Naive thymus-derived CD8-positive, alpha-beta T cell (primary cell): ENCODE results near the gene NINL. TPM values are rescaled to one million over a fixed set of nuclear protein-coding genes. Genes with fewer than 3 reads are reported as not detected.
"Not testable (repeated sequence)": the region's sequence is repeated elsewhere in the genome, so short reads cannot be mapped to it uniquely, and the experiment has no call there.

Experiments
- ATAC-seq, 2 donors: fragments of 150-1000 bp; cut with Tn5 transposase in 1 of 2; sonication (Bioruptor Pico), chemical (Tn5 transposase) in 1 of 2; 1 replicate in 1 of 2; 2 replicates in 1 of 2; pipeline ENCODE4 v1.10.0; 2021; ENCODE audit warnings: mild to moderate bottlenecking in 2 of 2, moderate library complexity in 2 of 2
- POLR2A ChIA-PET: fragments of 350-600 bp; sonication (Branson Sonifier 250); formaldehyde crosslinking; loops from one replicate; lab custom pipeline; 2021; ENCODE audit warnings: antibody characterized with exemption; lab: Charles Lee
- DNase-seq, 10 donors: peaks; one replicate each; pipeline versions ENCODE4 v3.0.0 to v3.0.0-alpha.2; 2020 to 2022
- H3K27ac Mint-ChIP-seq, 10 donors: one replicate each; pipeline ENCODE4 v1.8.0; 2020 to 2022; ENCODE audit warnings: mild to moderate bottlenecking in 10 of 10, mixed read lengths in 10 of 10, moderate library complexity in 4 of 10, inconsistent platforms in 1 of 10
- H3K27me3 Mint-ChIP-seq, 5 donors: one replicate each; pipeline ENCODE4 v1.8.0; 2021 to 2022; ENCODE audit warnings: mixed read lengths in 5 of 5
- H3K36me3 Mint-ChIP-seq, 3 donors: one replicate each; pipeline ENCODE4 v1.8.0; 2020 to 2022; ENCODE audit warnings: mixed read lengths in 3 of 3, mild to moderate bottlenecking in 2 of 3, inconsistent platforms in 1 of 3
- H3K4me1 Mint-ChIP-seq, 4 donors: one replicate each; pipeline ENCODE4 v1.8.0; 2021 to 2022; ENCODE audit warnings: mixed read lengths in 4 of 4
- H3K4me3 Mint-ChIP-seq, 10 donors: one replicate each; pipeline ENCODE4 v1.8.0; 2020 to 2022; ENCODE audit warnings: mild to moderate bottlenecking in 10 of 10, mixed read lengths in 10 of 10, moderate library complexity in 6 of 10, inconsistent platforms in 1 of 10
- H3K9me3 Mint-ChIP-seq, 9 donors: one replicate each; pipeline ENCODE4 v1.8.0; 2020 to 2022; ENCODE audit warnings: mixed read lengths in 9 of 9, mild to moderate bottlenecking in 3 of 9, inconsistent platforms in 1 of 9, moderate library complexity in 1 of 9
- polyA plus RNA-seq, 3 donors: library from polyadenylated mRNA; unstranded; fragments of 300-500 nt; fragmentation: Illumina TruSeq; gene quantifications; one replicate each; pipeline ENCODE4 v1.2.3, GENCODE V29; 2021
- total RNA-seq, 8 experiments: library from RNA in 2 of 8; stranded (reverse) in 2 of 8; gene quantifications; one replicate each; pipeline ENCODE4 v1.2.3 and lab custom pipeline; 2021 to 2026

NINL gene
- total and polyA plus RNA-seq, 5 experiments from 2014 or later = 0.21 to 6.8 (median 0.96) TPM

GRCh38 chr20:25566821-25567220, 18.5 kb downstream of the NINL start:
- Mint-ChIP-seq H3K4me3 (no peak overlapping the region), H3K9me3 (peaks cover 0 to 9% (median 3%) of the 10 kb centered on the region in 9 donors), H3K27ac (no peak overlapping the region), H3K36me3 (peaks cover 0 to 10% (median 0%) of the 10 kb centered on the region in 3 donors), H3K4me1 (peaks cover 4 to 16% (median 6%) of the 10 kb centered on the region in 4 donors), H3K27me3 (no peaks in the 10 kb centered on the region)
- POLR2A ChIA-PET = no interaction called here
- DNase-seq (no peak), ATAC-seq (no peak)

GRCh38 chr20:25565578-25566157, 19.7 kb downstream of the NINL start:
- POLR2A ChIA-PET = no interaction called here
- Mint-ChIP-seq H3K4me3 (no peak overlapping the region), H3K9me3 (peaks cover 0 to 9% (median 3%) of the 10 kb centered on the region in 9 donors), H3K27ac (peak overlapping the region in 2 of 10 donors; percentile 40 to 51), H3K36me3 (peaks cover 0 to 10% (median 0%) of the 10 kb centered on the region in 3 donors), H3K27me3 (no peaks in the 10 kb centered on the region), H3K4me1 (peaks cover 4 to 14% (median 6%) of the 10 kb centered on the region in 4 donors)
- ATAC-seq (no peak), DNase-seq (no peak)

- Mint-ChIP-seq H3K4me3 (no peak overlapping the region), H3K36me3 (peaks cover 0 to 19% (median 0%) of the 10 kb centered on the region in 3 donors), H3K27me3 (no peaks in the 10 kb centered on the region), H3K4me1 (peaks cover 4 to 14% (median 6%) of the 10 kb centered on the region in 4 donors), H3K9me3 (peaks cover 0 to 9% (median 3%) of the 10 kb centered on the region in 9 donors), H3K27ac (no peak overlapping the region)
- DNase-seq (no peak), ATAC-seq (no peak)
- POLR2A ChIA-PET = no interaction called here
These were observed 21.5 kb downstream of the NINL start for GRCh38 chr20:25563876-25564275.

- Mint-ChIP-seq H3K36me3 (peaks cover 0 to 22% (median 0%) of the 10 kb centered on the region in 3 donors), H3K4me1 (peaks cover 4 to 14% (median 6%) of the 10 kb centered on the region in 4 donors), H3K9me3 (peaks cover 0 to 9% (median 3%) of the 10 kb centered on the region in 9 donors), H3K27ac (no peak overlapping the region), H3K27me3 (no peaks in the 10 kb centered on the region), H3K4me3 (no peak overlapping the region)
- DNase-seq = no peak
- no peak for ATAC-seq
- POLR2A ChIA-PET = no interaction called here
These were observed 22.0 kb downstream of the NINL start for GRCh38 chr20:25563362-25563761.

GRCh38 chr20:25561771-25562170, 23.6 kb downstream of the NINL start:
- POLR2A ChIA-PET, H3K9me3 Mint-ChIP-seq, ATAC-seq, H3K27ac Mint-ChIP-seq, H3K4me3 Mint-ChIP-seq, H3K27me3 Mint-ChIP-seq, H3K4me1 Mint-ChIP-seq, DNase-seq: not testable (repeated sequence)
- peaks cover 0 to 20% (median 0%) of the 10 kb centered on the region in 3 donors for H3K36me3 Mint-ChIP-seq

- Mint-ChIP-seq H3K4me1 (peaks cover 0 to 3% (median 1%) of the 10 kb centered on the region in 4 donors), H3K36me3 (peaks cover 0 to 3% (median 0%) of the 10 kb centered on the region in 3 donors), H3K27ac (peak overlapping the region in 1 of 10 donors; percentile 20), H3K4me3 (no peak overlapping the region), H3K9me3 (no peaks in the 10 kb centered on the region), H3K27me3 (no peaks in the 10 kb centered on the region)
- ATAC-seq = no peak
- DNase-seq = no peak
- POLR2A ChIA-PET = no interaction called here
These were observed 31.5 kb downstream of the NINL start for GRCh38 chr20:25553819-25554296.

GRCh38 chr20:25552977-25553376, 32.4 kb downstream of the NINL start:
- POLR2A ChIA-PET = interaction anchor here (0.6 kb wide), 1 partner anchor 154 kb away, joined by 3 read pairs; no protein-coding TSS in a partner anchor
- peaks cover 0 to 3% (median 1%) of the 10 kb centered on the region in 4 donors for H3K4me1 Mint-ChIP-seq
- no peaks in the 10 kb centered on the region for H3K27me3 Mint-ChIP-seq
- DNase-seq (no peak), ATAC-seq (no peak)
- H3K36me3 Mint-ChIP-seq = no peaks in the 10 kb centered on the region
- no peak overlapping the region for H3K4me3 Mint-ChIP-seq
- H3K9me3 Mint-ChIP-seq = no peaks in the 10 kb centered on the region
- H3K27ac Mint-ChIP-seq = no peak overlapping the region

GRCh38 chr20:25551413-25552215, 33.7 kb downstream of the NINL start:
- Mint-ChIP-seq H3K4me1 (peaks cover 0 to 3% (median 1%) of the 10 kb centered on the region in 4 donors), H3K36me3 (no peaks in the 10 kb centered on the region), H3K4me3 (no peak overlapping the region), H3K27ac (peak overlapping the region in 1 of 10 donors; percentile 57), H3K9me3 (no peaks in the 10 kb centered on the region), H3K27me3 (no peaks in the 10 kb centered on the region)
- ATAC-seq = no peak
- no peak for DNase-seq
- POLR2A ChIA-PET = no interaction called here

- H3K27ac Mint-ChIP-seq, POLR2A ChIA-PET, H3K9me3 Mint-ChIP-seq, H3K4me1 Mint-ChIP-seq, H3K4me3 Mint-ChIP-seq, H3K36me3 Mint-ChIP-seq, DNase-seq, ATAC-seq, H3K27me3 Mint-ChIP-seq: not testable (repeated sequence)
These were observed 34.5 kb downstream of the NINL start for GRCh38 chr20:25550645-25551337.

- Mint-ChIP-seq H3K27ac (no peak overlapping the region), H3K4me1 (peaks cover 0 to 3% (median 1%) of the 10 kb centered on the region in 4 donors), H3K9me3 (no peaks in the 10 kb centered on the region)
These were observed 35.4 kb downstream of the NINL start for GRCh38 chr20:25549843-25550477.

GRCh38 chr20:25549172-25549773, 36.1 kb downstream of the NINL start:
- Mint-ChIP-seq H3K4me3 (no peak overlapping the region), H3K27me3 (no peaks in the 10 kb centered on the region), H3K36me3 (no peaks in the 10 kb centered on the region), H3K4me1 (peaks cover 0 to 3% (median 1%) of the 10 kb centered on the region in 4 donors), H3K9me3 (no peaks in the 10 kb centered on the region), H3K27ac (no peak overlapping the region)
- POLR2A ChIA-PET = interaction anchor here (0.9 kb wide), 1 partner anchor 45 kb away, joined by 3 read pairs; no protein-coding TSS in a partner anchor
- ATAC-seq (no peak), DNase-seq (no peak)

More at GRCh38 chr20:25549843-25550477, 35.4 kb downstream of the NINL start:
- no peak overlapping the region for H3K4me3 Mint-ChIP-seq
- no peaks in the 10 kb centered on the region for H3K36me3 Mint-ChIP-seq
- ATAC-seq (no peak), DNase-seq (no peak)
- POLR2A ChIA-PET = interaction anchor here (0.9 kb wide), 1 partner anchor 46 kb away, joined by 3 read pairs; no protein-coding TSS in a partner anchor
- no peaks in the 10 kb centered on the region for H3K27me3 Mint-ChIP-seq

- POLR2A ChIA-PET = no interaction called here
- no peaks in the 10 kb centered on the region for H3K27me3 Mint-ChIP-seq
- DNase-seq = no peak
- H3K9me3 Mint-ChIP-seq = no peaks in the 10 kb centered on the region
- no peaks in the 10 kb centered on the region for H3K36me3 Mint-ChIP-seq
- no peak overlapping the region for H3K4me3 Mint-ChIP-seq
- ATAC-seq = no peak
- peaks cover 0 to 2% (median 0%) of the 10 kb centered on the region in 4 donors for H3K4me1 Mint-ChIP-seq
- no peak overlapping the region for H3K27ac Mint-ChIP-seq
These were observed 36.7 kb downstream of the NINL start for GRCh38 chr20:25548613-25549086.
